CD8-positive, alpha-beta memory T cell (primary cell): Measurements from ENCODE around the gene YLPM1. TPM values are rescaled to one million over a fixed set of nuclear protein-coding genes. Genes with fewer than 3 reads are reported as not detected.

Source experiments
- CTCF ChIA-PET: fragments of 350-600 bp; sonication (Branson Sonifier 250); formaldehyde crosslinking; loops from one replicate; lab custom pipeline; 2021; ENCODE audit warnings: antibody characterized with exemption; lab: Charles Lee
- POLR2A ChIA-PET: fragments of 350-600 bp; sonication (Branson Sonifier 250); formaldehyde crosslinking; loops from one replicate; lab custom pipeline; 2021; ENCODE audit warnings: antibody characterized with exemption; lab: Charles Lee
- DNase-seq, 5 donors: peaks; one replicate each; pipeline versions ENCODE4 v3.0.0 to v3.0.0-alpha.2; 2020 to 2022; ENCODE audit warnings: mixed read lengths in 1 of 5
- H3K27ac ChIP-seq: one replicate; pipeline ENCODE4 v1.7.0; 2013; ENCODE audit warnings: low read depth, mild to moderate bottlenecking, low read length, moderate library complexity
- H3K27me3 ChIP-seq: 2 replicates; pipeline ENCODE4 v1.7.0; 2013; ENCODE audit warnings: low read length, mild to moderate bottlenecking; ENCODE audit not compliant: insufficient read depth, poor library complexity, severe bottlenecking
- H3K36me3 ChIP-seq: 2 replicates; pipeline ENCODE4 v1.7.0; 2013; ENCODE audit warnings: mild to moderate bottlenecking, low read length, moderate library complexity; ENCODE audit not compliant: insufficient read depth
- H3K4me1 ChIP-seq: 2 replicates; pipeline ENCODE4 v1.7.0; 2013; ENCODE audit warnings: mild to moderate bottlenecking, low read length, moderate library complexity; ENCODE audit not compliant: insufficient read depth
- H3K4me3 ChIP-seq: 2 replicates; pipeline ENCODE4 v1.7.0; 2013; ENCODE audit warnings: mild to moderate bottlenecking, low read length
- H3K9me3 ChIP-seq: 2 replicates; pipeline ENCODE4 v1.7.0; 2013; ENCODE audit warnings: mild to moderate bottlenecking, low read length
- H3K27ac Mint-ChIP-seq, 8 donors: one replicate each; pipeline ENCODE4 v1.8.0; 2020 to 2021; ENCODE audit warnings: mixed read lengths in 8 of 8, mild to moderate bottlenecking in 6 of 8, inconsistent platforms in 3 of 8, moderate library complexity in 3 of 8
- H3K27me3 Mint-ChIP-seq, 2 donors: one replicate each; pipeline ENCODE4 v1.8.0; 2020 to 2021; ENCODE audit warnings: mixed read lengths in 2 of 2, mild to moderate bottlenecking in 1 of 2, moderate library complexity in 1 of 2
- H3K36me3 Mint-ChIP-seq, 3 donors: one replicate each; pipeline ENCODE4 v1.8.0; 2020 to 2021; ENCODE audit warnings: mixed read lengths in 3 of 3, inconsistent platforms in 1 of 3, mild to moderate bottlenecking in 1 of 3
- H3K4me1 Mint-ChIP-seq, 3 donors: one replicate each; pipeline ENCODE4 v1.8.0; 2020 to 2021; ENCODE audit warnings: mixed read lengths in 3 of 3, inconsistent platforms in 1 of 3, mild to moderate bottlenecking in 1 of 3
- H3K4me3 Mint-ChIP-seq, 7 donors: one replicate each; pipeline ENCODE4 v1.8.0; 2020 to 2021; ENCODE audit warnings: mixed read lengths in 7 of 7, mild to moderate bottlenecking in 6 of 7, moderate library complexity in 4 of 7, inconsistent platforms in 2 of 7
- H3K9me3 Mint-ChIP-seq, 5 donors: one replicate each; pipeline ENCODE4 v1.8.0; 2020 to 2022; ENCODE audit warnings: mixed read lengths in 5 of 5, mild to moderate bottlenecking in 3 of 5, moderate library complexity in 2 of 5, inconsistent platforms in 1 of 5
- polyA plus RNA-seq: library from polyadenylated mRNA; unstranded; fragments of 300-500 nt; fragmentation: Illumina TruSeq; gene quantifications from one replicate; pipeline ENCODE4 v1.2.3, GENCODE V29; 2021
- total RNA-seq, 2 experiments: library from RNA; stranded (reverse); gene quantifications; one replicate each; pipeline ENCODE4 v1.2.3, GENCODE V29; 2021

Gene YLPM1
- total and polyA plus RNA-seq, 3 experiments from 2014 or later, result 16.9 to 53.8 (median 52.2) TPM

- DNase-seq, result peak in 3 of 5 donors; percentile 1 to 48 (median 7)
- H3K27ac Mint-ChIP-seq, result peak overlapping the region; percentile 88 to 99 (median 96)
- H3K9me3 Mint-ChIP-seq, result no peaks in the 10 kb centered on the region
- Histone ChIP-seq H3K4me3 (peak overlapping the region; percentile 72), H3K4me1 (peaks cover 37% of the 10 kb centered on the region), H3K27me3 (no peaks in the 10 kb centered on the region), H3K9me3 (no peaks in the 10 kb centered on the region), H3K36me3 (no peaks in the 10 kb centered on the region), H3K27ac (peak overlapping the region; percentile 87)
- peak overlapping the region; percentile 78 to 92 (median 85) for H3K4me3 Mint-ChIP-seq
- H3K27me3 Mint-ChIP-seq, result no peaks in the 10 kb centered on the region
- ChIA-PET POLR2A (interaction anchor here (0.5 to 1.6 kb wide), 7 partner anchors 18 to 759 kb away, joined by 3 to 9 read pairs (median 5); partner anchors contain the start of genes AREL1, FCF1 and LTBP2), CTCF (interaction anchor here (0.7 to 3.6 kb wide), 12 partner anchors 13 to 461 kb away, joined by 3 to 19 read pairs (median 4); partner anchors contain the start of genes ABCD4 and LTBP2)
- H3K36me3 Mint-ChIP-seq, result peaks cover 0 to 27% (median 9%) of the 10 kb centered on the region in 3 donors
- peaks cover 53 to 63% (median 62%) of the 10 kb centered on the region in 3 donors for H3K4me1 Mint-ChIP-seq
Measured at GRCh38 chr14:74763803-74764531, 851 bp downstream of the YLPM1 start.

- CTCF ChIA-PET, result no interaction called here
- peaks cover 0 to 29% (median 9%) of the 10 kb centered on the region in 3 donors for H3K36me3 Mint-ChIP-seq
- H3K27ac ChIP-seq, result no peak overlapping the region
- H3K4me3 Mint-ChIP-seq, result peak overlapping the region; percentile 78 to 92 (median 85)
- peak in 1 of 5 donors; percentile 62 for DNase-seq
- POLR2A ChIA-PET, result no interaction called here
- no peaks in the 10 kb centered on the region for H3K9me3 Mint-ChIP-seq
- peaks cover 57 to 70% (median 67%) of the 10 kb centered on the region in 3 donors for H3K4me1 Mint-ChIP-seq
- H3K4me1 ChIP-seq, result peaks cover 40% of the 10 kb centered on the region
- peak overlapping the region; percentile 72 for H3K4me3 ChIP-seq
- peak overlapping the region; percentile 45 to 96 (median 78) for H3K27ac Mint-ChIP-seq
- H3K36me3 ChIP-seq, result no peaks in the 10 kb centered on the region
- H3K27me3 ChIP-seq, result no peaks in the 10 kb centered on the region
- H3K27me3 Mint-ChIP-seq, result no peaks in the 10 kb centered on the region
- no peaks in the 10 kb centered on the region for H3K9me3 ChIP-seq
Measured at GRCh38 chr14:74765721-74766120, 2.6 kb downstream of the YLPM1 start.

GRCh38 chr14:74771399-74771798 lies 8.3 kb downstream of the YLPM1 start:
- H3K9me3 ChIP-seq, result no peaks in the 10 kb centered on the region
- no peak for DNase-seq
- no peaks in the 10 kb centered on the region for H3K36me3 ChIP-seq
- peaks cover 46 to 75% (median 56%) of the 10 kb centered on the region in 3 donors for H3K4me1 Mint-ChIP-seq
- POLR2A ChIA-PET, result no interaction called here
- H3K27me3 ChIP-seq, result no peaks in the 10 kb centered on the region
- peak overlapping the region in 4 of 8 donors; percentile 11 to 84 (median 42) for H3K27ac Mint-ChIP-seq
- CTCF ChIA-PET, result no interaction called here
- H3K27me3 Mint-ChIP-seq, result no peaks in the 10 kb centered on the region
- H3K27ac ChIP-seq, result no peak overlapping the region
- H3K4me1 ChIP-seq, result peaks cover 34% of the 10 kb centered on the region
- peaks cover 0 to 51% (median 10%) of the 10 kb centered on the region in 3 donors for H3K36me3 Mint-ChIP-seq
- H3K4me3 Mint-ChIP-seq, result no peak overlapping the region
- no peaks in the 10 kb centered on the region for H3K9me3 Mint-ChIP-seq
- H3K4me3 ChIP-seq, result no peak overlapping the region

GRCh38 chr14:74784634-74785033 lies 21.5 kb downstream of the YLPM1 start:
- H3K27me3 ChIP-seq, result no peaks in the 10 kb centered on the region
- ChIA-PET POLR2A (no interaction called here), CTCF (interaction anchor here (2.2 kb wide), 1 partner anchor 21 kb away, joined by 8 read pairs; the partner anchor contains the start of gene YLPM1)
- H3K4me1 ChIP-seq, result peaks cover 14% of the 10 kb centered on the region
- peak in 1 of 5 donors; percentile 47 for DNase-seq
- Mint-ChIP-seq H3K27ac (peak overlapping the region in 7 of 8 donors; percentile 1 to 88 (median 39)), H3K4me3 (no peak overlapping the region), H3K36me3 (peaks cover 11 to 82% (median 26%) of the 10 kb centered on the region in 3 donors), H3K4me1 (peaks cover 21 to 48% (median 31%) of the 10 kb centered on the region in 3 donors), H3K27me3 (peaks cover 0 to 2% of the 10 kb centered on the region in 2 donors), H3K9me3 (no peaks in the 10 kb centered on the region)
- H3K36me3 ChIP-seq, result peaks cover 26% of the 10 kb centered on the region
- no peak overlapping the region for H3K4me3 ChIP-seq
- no peak overlapping the region for H3K27ac ChIP-seq
- no peaks in the 10 kb centered on the region for H3K9me3 ChIP-seq

GRCh38 chr14:74785056-74785613 lies 22.0 kb downstream of the YLPM1 start:
- Mint-ChIP-seq H3K27ac (peak overlapping the region; percentile 1 to 88 (median 64)), H3K4me1 (peaks cover 21 to 52% (median 31%) of the 10 kb centered on the region in 3 donors), H3K9me3 (no peaks in the 10 kb centered on the region), H3K27me3 (peaks cover 0 to 2% of the 10 kb centered on the region in 2 donors), H3K36me3 (peaks cover 11 to 81% (median 26%) of the 10 kb centered on the region in 3 donors), H3K4me3 (no peak overlapping the region)
- CTCF ChIA-PET, result interaction anchor here (2.2 kb wide), 1 partner anchor 22 kb away, joined by 8 read pairs; the partner anchor contains the start of gene YLPM1
- Histone ChIP-seq H3K36me3 (peaks cover 26% of the 10 kb centered on the region), H3K27ac (no peak overlapping the region), H3K4me1 (peaks cover 14% of the 10 kb centered on the region), H3K4me3 (no peak overlapping the region), H3K9me3 (no peaks in the 10 kb centered on the region), H3K27me3 (no peaks in the 10 kb centered on the region)
- DNase-seq, result no peak
- POLR2A ChIA-PET, result no interaction called here

- Mint-ChIP-seq H3K9me3 (peaks cover 0 to 4% (median 0%) of the 10 kb centered on the region in 5 donors), H3K4me3 (no peak overlapping the region), H3K27ac (peak overlapping the region in 4 of 8 donors; percentile 0 to 81 (median 34)), H3K36me3 (peaks cover 11 to 68% (median 26%) of the 10 kb centered on the region in 3 donors), H3K4me1 (peaks cover 24 to 56% (median 38%) of the 10 kb centered on the region in 3 donors), H3K27me3 (peaks cover 0 to 2% of the 10 kb centered on the region in 2 donors)
- Histone ChIP-seq H3K9me3 (no peaks in the 10 kb centered on the region), H3K4me3 (no peak overlapping the region), H3K27ac (no peak overlapping the region), H3K27me3 (no peaks in the 10 kb centered on the region), H3K4me1 (peaks cover 22% of the 10 kb centered on the region), H3K36me3 (peaks cover 11% of the 10 kb centered on the region)
- DNase-seq, result no peak
- ChIA-PET POLR2A (no interaction called here), CTCF (interaction anchor here (1.7 kb wide), 1 partner anchor 175 kb away, joined by 3 read pairs; the partner anchor contains the start of gene LTBP2)
Measured at GRCh38 chr14:74786796-74787315, 23.7 kb downstream of the YLPM1 start.

GRCh38 chr14:74792249-74793039 lies 29.3 kb downstream of the YLPM1 start:
- peak in 2 of 5 donors; percentile 6 to 39 for DNase-seq

More at GRCh38 chr14:74792249-74793039, 29.3 kb downstream of the YLPM1 start:
- Mint-ChIP-seq H3K36me3 (peaks cover 0 to 46% (median 14%) of the 10 kb centered on the region in 3 donors), H3K9me3 (peaks cover 0 to 4% (median 0%) of the 10 kb centered on the region in 5 donors), H3K27ac (peak overlapping the region; percentile 26 to 85 (median 72)), H3K4me1 (peaks cover 39 to 72% (median 51%) of the 10 kb centered on the region in 3 donors), H3K4me3 (peak overlapping the region; percentile 55 to 83 (median 70)), H3K27me3 (no peaks in the 10 kb centered on the region)
- peak overlapping the region; percentile 14 for H3K4me3 ChIP-seq
- ChIA-PET POLR2A (no interaction called here), CTCF (interaction anchor here (0.8 to 1.6 kb wide), 3 partner anchors 30 to 183 kb away, joined by 3 read pairs; no protein-coding TSS in a partner anchor)
- no peak overlapping the region for H3K27ac ChIP-seq
- peaks cover 31% of the 10 kb centered on the region for H3K4me1 ChIP-seq
- no peaks in the 10 kb centered on the region for H3K9me3 ChIP-seq
- H3K27me3 ChIP-seq, result no peaks in the 10 kb centered on the region
- H3K36me3 ChIP-seq, result no peaks in the 10 kb centered on the region
